Activated naive CD4-positive, alpha-beta T cell treated with Interleukin-2 at 50 U/mL for 16 hours (primary cell): ENCODE data around the gene PPP1R8.
"Not testable (repeated sequence)": the region's sequence is repeated elsewhere in the genome, so short reads cannot be mapped to it uniquely, and the experiment has no call there.

ENCODE experiments used
- DNase-seq: peaks from one replicate; pipeline ENCODE4 v3.0.0-alpha.2; 2020

Gene PPP1R8

GRCh38 chr1:27830621-27831440 lies at the start of gene PPP1R8:
Gene PPP1R8 (plus strand): TSS chr1:27830782. CDS start chr1:27830836, 54 bp downstream.
- peak; percentile 92 for DNase-seq

GRCh38 chr1:27782950-27783349 lies 47.6 kb upstream of the PPP1R8 start:
- no peak for DNase-seq

- DNase-seq: no peak
Measured at GRCh38 chr1:27784700-27785099, 45.9 kb upstream of the PPP1R8 start.

- no peak for DNase-seq
Measured at GRCh38 chr1:27785781-27786455, 44.7 kb upstream of the PPP1R8 start.

GRCh38 chr1:27787895-27788294 lies 42.7 kb upstream of the PPP1R8 start:
- DNase-seq: no peak

- no peak for DNase-seq
Measured at GRCh38 chr1:27789540-27790041, 41.0 kb upstream of the PPP1R8 start.

GRCh38 chr1:27790270-27790669 lies 40.3 kb upstream of the PPP1R8 start:
- not testable (repeated sequence) for DNase-seq

- no peak for DNase-seq
Measured at GRCh38 chr1:27795601-27796000, 35.0 kb upstream of the PPP1R8 start.

- DNase-seq: peak; percentile 20
Measured at GRCh38 chr1:27804791-27805190, 25.8 kb upstream of the PPP1R8 start.

- DNase-seq: no peak
Measured at GRCh38 chr1:27806758-27807157, 23.8 kb upstream of the PPP1R8 start.

GRCh38 chr1:27807385-27807784 lies 23.2 kb upstream of the PPP1R8 start:
- DNase-seq: no peak

- DNase-seq: not testable (repeated sequence)
Measured at GRCh38 chr1:27808131-27808530, 22.5 kb upstream of the PPP1R8 start.

GRCh38 chr1:27809883-27810282 lies 20.7 kb upstream of the PPP1R8 start:
- no peak for DNase-seq

GRCh38 chr1:27811741-27812500 lies 18.7 kb upstream of the PPP1R8 start:
- DNase-seq: no peak

GRCh38 chr1:27816921-27817630 lies 13.5 kb upstream of the PPP1R8 start:
- no peak for DNase-seq

GRCh38 chr1:27821761-27822315 lies 8.7 kb upstream of the PPP1R8 start:
- DNase-seq: no peak

- no peak for DNase-seq
Measured at GRCh38 chr1:27823784-27824183, 6.8 kb upstream of the PPP1R8 start.

GRCh38 chr1:27824411-27824810 lies 6.2 kb upstream of the PPP1R8 start:
- DNase-seq: no peak

GRCh38 chr1:27829339-27829960 lies 1.1 kb upstream of the PPP1R8 start:
- not testable (repeated sequence) for DNase-seq

- no peak for DNase-seq
Measured at GRCh38 chr1:27831568-27832410, 1.2 kb downstream of the PPP1R8 start.

GRCh38 chr1:27832762-27833161 lies 2.2 kb downstream of the PPP1R8 start:
- no peak for DNase-seq
